NCI-H82 treated with DMSO at 0.1 percent for 48 hours (cell line): ENCODE measurements around the gene ISM1.

Experiments
- DNase-seq: peaks from one replicate; lab custom pipeline; 2025; ENCODE audit not compliant: unreplicated experiment; lab: John Stamatoyannopoulos, UW

The ISM1 gene

DNA sequence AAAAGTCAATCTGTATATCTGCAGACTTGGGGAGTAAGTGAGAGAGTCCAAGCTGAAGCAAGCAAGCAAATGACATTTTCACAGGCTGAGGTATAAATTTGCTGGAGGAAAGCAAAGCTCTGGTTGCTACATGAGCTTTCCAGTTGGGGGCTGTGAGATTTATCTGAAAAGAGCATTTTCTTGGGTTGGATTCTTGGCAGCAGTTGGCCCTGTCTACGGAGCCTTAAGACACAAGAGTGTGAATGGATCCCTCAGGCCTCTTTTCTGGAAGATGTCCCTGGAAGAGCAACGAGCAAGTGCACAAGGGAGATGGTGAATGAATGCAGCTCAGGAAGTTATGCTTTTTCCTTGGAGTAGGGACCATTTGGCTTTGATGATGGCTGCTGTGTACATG lies 30.8 kb downstream of the ISM1 start:
- no peak for DNase-seq

DNA sequence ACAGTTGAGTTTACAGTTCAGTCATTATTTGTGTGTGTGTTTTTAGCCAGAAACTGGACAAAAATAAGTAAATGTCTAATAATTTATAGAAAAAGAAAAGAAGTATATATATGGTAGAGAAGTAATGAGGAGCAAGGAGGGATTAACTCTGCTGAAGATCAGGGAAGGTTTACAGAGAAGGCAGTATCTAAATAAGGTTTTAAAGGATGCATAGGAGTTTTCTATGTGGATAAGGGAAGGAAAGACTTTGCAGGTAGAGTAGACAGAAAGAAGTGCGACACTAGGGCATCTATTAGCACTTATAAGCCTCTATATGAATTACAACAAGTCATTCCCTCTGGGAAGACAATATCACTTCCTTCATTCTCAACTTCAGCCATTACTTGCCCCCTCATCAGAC lies 34.3 kb downstream of the ISM1 start:
- no peak for DNase-seq

DNA sequence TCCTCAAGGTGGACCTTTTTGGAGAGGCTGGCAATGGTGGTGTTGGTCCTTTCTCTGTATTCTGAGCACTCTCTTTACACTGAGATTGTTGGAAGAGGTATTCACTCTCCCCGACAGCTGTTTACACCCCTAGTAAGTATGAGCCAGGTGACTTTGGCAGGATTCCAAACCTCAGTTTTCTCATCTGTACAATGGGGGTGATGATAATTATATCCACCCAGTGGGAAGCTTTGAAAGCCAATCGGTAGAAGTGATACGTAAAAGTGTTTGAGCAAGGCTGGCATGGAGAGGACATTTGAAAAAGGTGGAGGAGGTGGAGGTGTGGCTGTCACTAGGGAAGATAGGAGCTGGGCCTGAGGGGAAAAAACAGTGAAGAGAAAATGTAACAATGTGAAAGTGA lies 35.5 kb downstream of the ISM1 start:
- DNase-seq: no peak

DNA sequence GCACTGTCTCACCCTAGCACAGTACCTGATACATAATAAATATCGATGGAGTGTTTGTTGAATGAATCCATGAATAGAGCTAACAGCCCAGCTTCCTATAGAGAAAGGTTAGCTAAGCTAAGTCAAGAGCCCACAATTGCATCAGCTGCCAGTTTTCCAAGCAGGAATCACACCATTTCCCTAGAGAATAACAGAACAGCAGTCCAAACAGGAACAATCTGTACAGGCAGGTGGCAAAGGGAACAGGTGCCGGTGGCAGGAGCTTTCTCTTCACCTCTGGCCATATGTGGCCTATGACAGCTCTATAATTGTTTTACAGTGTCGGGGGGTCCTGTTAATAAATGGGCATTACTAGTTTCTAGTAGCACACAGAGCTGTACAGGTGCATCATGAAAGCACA lies 38.8 kb downstream of the ISM1 start:
- DNase-seq: no peak

DNA sequence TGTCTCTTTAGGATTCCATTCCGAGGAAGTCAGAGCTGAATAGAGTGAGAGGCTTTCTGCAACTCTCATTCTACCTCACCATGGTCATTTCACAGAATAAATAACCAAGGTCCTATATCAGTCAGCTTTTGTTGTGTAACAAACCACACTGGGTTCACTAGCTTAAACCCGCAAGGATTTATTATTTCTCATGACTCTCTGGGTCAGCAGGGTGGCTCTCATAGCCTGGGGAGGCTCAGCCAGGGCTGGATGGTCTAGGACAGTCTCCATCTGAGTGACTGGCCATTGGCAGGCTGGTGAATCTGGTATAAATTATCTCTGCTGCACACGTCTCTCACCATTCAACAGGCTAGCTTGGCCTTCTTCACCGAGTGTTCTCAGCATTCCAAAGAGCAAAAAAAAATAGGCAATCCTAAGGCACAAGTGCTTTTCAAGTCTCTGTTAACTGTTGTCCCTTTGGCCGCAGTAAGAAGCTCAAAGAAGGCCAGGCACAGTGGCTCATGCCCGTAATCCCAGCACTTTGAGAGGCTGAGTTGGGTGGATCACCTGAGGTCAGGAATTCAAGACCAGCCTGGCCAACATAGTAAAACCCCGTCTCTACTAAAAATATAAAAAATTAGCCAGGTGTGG lies 39.7 kb downstream of the ISM1 start:
- DNase-seq: no peak

DNA sequence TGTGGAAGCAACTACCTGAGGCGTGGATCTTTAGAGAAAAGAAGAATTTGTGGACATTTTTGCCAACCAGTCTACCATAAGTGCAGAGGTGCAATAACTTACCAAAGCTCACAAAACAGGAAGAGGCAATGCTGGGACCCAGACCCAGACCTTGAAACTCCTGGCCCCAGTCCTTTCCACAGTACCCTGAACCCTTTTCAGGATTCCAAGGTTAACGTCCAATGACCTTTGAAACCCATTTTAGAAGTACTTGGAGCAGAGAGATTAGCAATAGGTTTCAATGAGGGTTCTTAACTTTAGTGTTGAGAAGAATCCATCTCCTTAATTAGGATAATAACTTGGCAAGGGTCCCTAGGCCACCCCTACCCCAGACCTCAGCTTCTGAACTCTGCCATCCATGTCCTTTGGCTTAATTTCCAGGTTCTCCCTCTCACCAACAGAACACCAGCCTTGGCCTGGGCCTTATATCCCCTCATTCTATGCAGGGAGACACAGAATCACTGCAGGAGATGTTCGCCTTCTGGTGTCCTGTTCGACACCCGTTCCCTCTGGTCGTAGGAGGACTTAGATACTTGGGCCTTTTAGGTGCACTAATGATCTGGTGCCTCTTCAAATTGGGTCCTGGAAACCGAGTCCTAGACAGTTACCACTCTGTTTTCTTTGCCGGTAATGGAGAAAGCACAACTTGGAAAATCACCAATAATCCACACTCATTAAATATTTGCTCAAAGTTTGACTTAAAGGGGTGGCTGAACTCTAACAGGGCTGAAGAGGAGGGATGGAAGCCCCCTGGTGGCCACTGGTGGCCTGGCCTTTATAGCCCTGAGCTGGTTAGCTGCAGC lies 40.6 kb downstream of the ISM1 start:
- peak; percentile 25 for DNase-seq

DNA sequence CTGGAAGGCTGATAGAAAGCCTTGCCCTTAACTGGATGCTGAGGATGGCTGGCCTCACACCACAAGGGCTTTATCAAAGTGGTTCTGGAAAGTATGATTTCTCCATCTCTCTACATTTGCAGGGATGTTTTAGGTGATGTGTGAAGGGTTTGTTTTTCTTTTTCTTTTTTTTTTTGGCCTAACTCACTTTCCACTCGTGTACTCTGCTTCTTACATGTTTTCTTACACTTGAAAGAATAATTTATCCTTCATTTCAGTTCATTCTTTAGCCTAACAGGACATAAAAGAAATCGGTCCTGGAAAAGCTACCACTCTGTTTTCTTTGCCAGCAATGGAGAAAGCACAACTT lies 41.2 kb downstream of the ISM1 start:
- DNase-seq: no peak

DNA sequence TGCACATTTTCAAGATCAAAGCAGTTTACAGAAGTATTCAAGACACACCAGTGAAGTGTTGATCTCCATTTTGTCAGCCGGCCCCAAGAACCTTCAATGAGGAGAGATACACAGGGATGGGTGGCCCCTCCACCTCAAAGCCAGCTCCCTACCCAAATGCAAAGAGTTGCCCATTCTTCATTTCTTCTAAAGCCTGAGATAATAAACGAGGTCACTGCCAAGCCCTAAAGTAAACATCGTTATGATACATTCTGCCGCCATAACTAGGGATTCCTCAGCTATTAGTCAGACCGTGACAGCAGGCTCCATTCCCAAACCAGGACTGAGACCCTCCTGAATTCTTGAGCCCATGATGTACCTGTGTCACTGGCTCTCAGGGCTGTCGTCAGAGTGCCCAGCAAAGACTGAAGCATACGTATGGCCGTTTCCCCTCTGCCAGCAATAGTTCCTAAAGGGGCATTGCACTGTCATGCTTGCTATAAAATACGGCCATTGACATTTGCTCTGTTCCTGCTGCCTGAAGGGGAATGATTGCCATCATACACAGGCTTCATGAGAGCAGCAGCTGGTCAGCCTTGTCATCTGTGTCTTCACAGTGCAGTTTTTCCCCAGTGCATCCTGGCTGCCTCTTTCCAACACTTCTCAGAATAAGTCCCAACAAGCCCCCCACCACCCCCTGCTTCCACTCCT lies 41.7 kb downstream of the ISM1 start:
- DNase-seq: no peak

DNA sequence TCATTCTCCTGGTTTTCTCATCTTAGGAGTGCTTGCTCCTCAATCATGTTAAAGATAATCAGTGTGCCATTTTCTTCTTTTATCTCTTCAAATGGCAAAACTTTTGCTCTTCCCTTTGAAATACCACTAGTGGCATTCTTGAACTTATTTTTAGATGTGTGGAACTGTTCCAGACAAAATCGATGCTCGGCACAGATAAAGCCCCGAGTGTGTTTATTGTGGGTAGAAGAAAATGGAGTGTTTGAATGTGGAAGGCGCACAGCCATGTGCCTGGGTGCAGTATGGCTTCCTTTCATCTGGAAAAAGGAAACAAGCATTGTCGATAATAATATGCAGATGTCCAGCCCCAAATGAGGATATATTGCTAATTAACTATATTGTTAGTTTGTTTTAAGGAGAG lies 42.4 kb downstream of the ISM1 start:
- DNase-seq: no peak

DNA sequence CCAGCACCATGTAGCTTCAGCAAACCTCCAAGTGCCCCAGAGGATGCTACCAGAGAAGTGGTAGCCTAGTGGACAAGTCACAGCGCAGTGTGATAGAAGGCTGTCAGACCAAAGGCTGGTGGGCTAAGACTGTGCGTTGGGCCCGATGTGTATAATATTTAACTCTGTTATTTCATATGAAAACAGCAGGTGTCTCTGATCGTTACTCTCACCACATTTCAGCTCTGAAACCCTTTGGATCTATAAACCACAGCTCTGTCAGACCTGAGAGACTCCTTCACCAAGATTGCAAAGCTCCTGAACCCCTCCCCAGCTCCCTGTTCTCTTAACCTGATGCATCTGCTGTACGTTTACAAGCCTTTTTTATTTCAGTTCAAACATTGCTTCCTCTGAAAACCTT lies 43.8 kb downstream of the ISM1 start:
- DNase-seq: no peak

DNA sequence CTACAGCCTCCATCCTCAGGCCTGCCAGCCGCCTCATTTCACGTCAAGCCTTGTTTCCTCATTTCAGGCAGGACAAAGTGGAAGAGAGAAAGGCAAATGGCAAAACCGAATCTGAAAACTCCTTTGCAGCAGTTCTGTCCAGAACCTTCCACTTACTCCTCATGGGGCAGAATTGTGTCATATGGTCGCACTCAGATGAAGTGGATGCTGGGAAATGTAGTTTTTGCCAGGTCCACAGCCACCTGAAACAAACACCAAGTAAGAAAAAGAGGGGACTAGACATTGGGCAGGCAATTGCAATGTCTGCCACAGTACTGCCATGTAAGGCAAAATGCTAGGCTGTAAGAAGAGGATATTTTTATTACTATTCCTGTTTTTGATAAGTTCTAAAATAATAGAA lies 44.9 kb downstream of the ISM1 start:
- peak; percentile 64 for DNase-seq

DNA sequence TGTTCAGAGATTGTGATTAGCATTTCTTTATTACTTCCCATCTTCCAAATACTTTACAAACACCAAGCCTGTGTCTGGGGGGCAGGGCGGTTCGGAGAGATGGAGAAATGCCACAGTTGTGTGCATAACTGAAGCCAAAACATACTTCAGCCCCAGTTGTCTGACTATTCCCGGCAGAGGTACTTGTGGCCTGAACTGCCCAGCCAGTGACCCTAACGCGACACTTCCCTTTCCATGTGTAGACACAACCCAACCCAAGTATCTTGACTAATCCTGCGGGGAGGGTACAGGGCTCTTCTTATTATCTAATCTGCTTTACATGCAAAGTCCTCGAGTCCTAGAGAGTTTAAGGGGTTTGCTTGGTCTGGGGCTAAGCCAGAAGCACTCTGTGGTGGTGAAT lies 46.2 kb downstream of the ISM1 start:
- DNase-seq: peak; percentile 76

DNA sequence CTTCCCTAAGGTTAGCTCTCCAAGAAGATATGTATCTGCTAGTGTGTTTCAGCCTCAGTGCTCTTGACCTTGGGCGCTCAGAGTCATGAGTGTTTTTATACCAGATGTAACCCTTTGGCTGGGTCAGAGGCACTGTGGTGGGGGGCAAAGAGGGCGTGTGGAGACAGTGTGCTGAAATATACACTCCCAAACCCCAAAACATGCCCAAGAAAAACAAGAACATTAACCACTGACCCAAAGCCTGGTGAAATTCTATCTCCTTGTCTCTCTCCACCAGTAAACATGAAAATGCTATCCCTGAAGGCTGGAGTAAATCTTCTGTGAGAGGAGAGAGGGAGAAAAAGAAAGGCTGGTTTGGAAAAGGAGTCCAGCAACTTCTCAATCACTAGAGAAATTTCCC lies 47.9 kb downstream of the ISM1 start:
- no peak for DNase-seq

DNA sequence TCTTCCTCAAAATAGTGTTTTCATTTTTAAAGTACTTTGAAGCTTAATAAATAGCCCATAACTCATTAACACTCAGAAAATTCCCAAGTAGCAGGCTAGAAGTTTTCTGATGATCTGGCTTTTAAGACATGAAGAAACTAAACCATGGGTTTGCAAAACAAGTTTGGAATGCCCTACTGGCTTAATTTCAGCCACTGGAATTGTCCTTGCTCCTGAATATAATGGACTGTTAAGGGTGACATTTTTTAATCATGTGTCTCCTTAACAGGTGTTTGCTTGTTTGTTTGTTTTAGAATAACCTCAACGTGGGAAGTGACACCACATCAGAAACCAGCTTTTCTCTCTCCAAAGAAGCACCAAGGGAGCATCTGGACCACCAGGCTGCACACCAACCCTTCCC lies 49.1 kb downstream of the ISM1 start:
- no peak for DNase-seq

DNA sequence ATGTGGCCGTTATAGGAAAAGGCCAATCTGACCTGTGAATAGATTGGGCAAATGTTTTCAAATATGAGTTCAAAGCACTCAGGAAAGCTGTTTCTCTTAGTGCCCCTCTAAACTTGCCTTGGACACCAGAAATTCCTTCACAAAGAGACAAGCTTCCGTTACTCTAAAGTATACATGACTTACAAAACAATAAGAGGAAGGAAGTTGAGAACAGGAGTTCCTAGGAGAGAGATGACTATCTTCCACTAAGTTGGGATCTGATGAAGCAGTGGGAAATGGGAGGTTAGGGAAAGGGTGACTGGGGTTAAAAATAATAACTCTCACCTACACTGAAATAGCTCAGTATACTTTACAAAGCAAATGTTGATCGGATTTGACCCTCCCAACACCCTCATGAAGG lies 50.0 kb downstream of the ISM1 start:
- DNase-seq: no peak

DNA sequence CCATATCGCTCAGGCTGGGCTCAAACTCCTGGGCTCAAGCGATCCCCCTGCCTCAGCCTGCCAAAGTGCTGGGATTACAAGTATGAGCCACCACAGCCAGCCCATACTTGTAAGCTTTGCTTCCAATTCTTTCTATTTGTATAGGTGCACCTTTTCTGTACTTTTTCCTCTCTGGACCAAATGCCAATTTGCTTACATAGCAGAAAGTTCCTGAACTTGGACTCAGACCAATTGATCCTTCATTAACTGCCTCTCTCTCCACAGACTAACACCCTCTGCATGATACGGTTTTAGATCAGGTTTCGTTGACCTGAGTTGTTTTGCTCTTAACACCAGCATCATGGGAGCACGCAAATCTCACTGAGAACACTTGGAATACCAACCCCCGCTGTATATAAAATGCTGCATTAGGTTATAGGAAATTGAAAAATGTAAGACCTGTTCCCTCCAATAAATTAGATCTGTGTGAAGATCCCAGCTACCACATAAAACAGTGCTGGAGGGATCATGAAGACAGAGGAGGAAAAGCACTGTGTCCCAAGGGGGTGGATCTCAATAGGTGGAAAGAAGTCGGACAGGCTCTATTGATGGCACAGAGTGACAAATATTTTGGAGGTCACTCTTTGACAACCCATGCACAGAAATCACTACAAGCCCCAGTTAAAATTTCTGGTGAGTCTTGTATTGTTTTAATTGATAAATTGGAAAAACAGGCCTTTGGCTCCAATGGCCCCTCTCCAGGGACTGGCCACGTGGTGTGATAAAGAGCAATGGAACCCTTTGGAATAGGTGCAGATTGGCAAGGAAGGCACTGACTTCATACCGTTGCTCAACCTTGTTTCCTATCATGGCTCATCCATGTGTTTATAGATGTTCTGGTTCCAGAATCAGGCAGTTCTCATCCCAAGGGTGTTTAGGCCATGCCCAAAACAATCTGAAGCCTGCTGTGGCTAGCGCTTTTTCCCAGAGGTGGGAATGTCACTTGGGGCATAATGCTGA lies 51.2 kb downstream of the ISM1 start:
- DNase-seq: no peak

DNA sequence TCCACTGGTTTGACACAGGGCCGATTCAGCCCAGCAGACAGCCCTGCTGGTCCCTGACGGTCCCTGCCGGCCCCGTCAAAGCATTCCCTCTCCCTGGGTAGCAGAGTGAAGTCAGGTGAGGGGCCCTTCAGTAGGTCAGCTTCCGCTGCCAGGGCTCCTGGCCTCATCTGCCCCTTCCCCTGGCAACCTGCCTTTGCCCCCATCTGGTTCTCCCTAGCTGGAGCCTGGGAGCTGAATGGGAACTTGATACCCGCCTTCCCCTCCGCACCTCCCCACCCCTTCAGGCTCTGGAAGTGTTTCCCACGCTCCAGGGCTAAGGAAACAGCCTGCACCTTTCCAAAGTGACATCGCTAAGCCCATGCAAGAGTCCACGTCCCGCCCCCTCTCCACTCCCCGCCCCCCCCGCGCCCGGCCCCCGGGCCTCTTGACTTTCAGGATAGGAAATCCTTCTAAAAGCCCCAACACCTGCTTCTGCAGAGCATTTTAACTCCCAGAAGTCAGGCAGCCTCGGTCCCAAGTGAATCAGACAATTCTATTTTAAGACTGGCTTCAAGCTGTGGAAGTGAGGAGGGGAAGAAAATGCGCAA lies 53.3 kb downstream of the ISM1 start:
- peak; percentile 55 for DNase-seq

DNA sequence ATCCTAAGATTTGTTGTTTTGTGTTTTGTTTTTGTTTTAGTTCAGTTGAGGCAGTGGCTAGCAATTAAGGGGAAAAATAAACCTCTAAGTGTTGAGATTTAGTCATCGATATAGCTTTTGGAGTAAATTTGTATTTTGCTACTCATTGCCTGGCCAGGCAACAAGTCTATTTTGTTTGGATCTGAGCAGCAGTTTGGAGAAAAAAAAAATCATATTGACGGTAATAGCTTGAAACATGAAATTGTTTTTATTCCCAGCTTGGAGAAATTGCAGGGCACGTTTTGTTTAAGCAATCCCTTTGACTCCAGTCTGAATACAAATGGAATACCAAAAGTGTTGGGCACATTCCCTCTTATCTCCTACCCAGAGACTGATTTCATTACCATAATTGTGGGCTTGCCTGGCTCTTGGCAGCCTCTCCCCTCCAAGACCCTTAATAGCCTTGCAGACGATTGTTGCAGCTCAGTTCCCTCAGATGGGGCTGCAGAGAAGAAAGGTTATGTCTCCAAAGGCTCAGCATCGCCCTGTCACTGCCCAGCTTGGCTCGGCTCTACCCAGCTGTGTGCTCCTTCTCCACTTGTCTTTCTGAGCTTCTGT lies 56.0 kb downstream of the ISM1 start:
- DNase-seq: no peak

DNA sequence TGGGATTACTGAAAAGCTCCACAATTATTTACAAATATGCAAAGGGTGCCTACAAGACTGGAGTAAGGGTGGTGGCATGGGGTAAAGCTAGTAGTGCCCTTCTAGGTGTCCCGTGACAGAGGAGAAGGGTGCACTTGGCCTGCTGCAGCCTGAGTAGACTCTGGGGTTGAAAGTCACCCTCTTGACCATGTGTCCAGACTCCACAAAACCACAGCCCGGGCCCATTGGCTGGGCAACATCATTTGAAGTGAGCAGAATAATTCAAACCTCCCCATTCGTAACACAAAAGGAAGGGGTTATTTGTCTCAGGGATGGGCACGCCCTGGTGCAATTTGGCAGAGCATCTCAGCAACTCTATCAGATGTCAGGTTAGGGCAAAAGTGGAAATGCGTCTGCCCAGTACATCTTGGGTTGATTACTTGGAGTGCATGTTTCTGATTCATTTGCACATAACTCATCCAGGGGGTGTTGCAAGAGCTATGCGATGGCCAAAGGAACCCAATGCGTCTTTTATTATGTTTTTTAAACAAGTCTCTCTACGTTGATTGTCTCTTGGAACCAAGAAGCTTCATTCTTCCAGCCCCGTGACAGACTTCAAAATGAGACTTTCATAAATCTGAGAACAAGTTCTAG lies 56.7 kb downstream of the ISM1 start:
- no peak for DNase-seq
